Nephron (organoid): ENCODE results near the gene FBXL12.
"Not testable (repeated sequence)": the region's sequence is repeated elsewhere in the genome, so short reads cannot be mapped to it uniquely, and the experiment has no call there.

Experiments
- H3K27ac Mint-ChIP-seq, 3 experiments: 2 replicates each; pipeline ENCODE4 v1.8.0; 2020; ENCODE audit warnings: mixed read lengths in 3 of 3, mild to moderate bottlenecking in 2 of 3, moderate library complexity in 1 of 3
- H3K27me3 Mint-ChIP-seq: 2 replicates; pipeline ENCODE4 v1.8.0; 2021; ENCODE audit warnings: low read depth, mild to moderate bottlenecking, moderate library complexity, mixed read lengths
- H3K36me3 Mint-ChIP-seq: 2 replicates; pipeline ENCODE4 v1.8.0; 2020; ENCODE audit warnings: low read depth, mixed read lengths
- H3K4me1 Mint-ChIP-seq: 2 replicates; pipeline ENCODE4 v1.8.0; 2020; ENCODE audit warnings: mixed read lengths
- H3K4me3 Mint-ChIP-seq, 3 experiments: 2 replicates each; pipeline ENCODE4 v1.8.0; 2020; ENCODE audit warnings: mild to moderate bottlenecking in 3 of 3, mixed read lengths in 3 of 3, moderate library complexity in 2 of 3
- H3K9me3 Mint-ChIP-seq: 2 replicates; pipeline ENCODE4 v1.8.0; 2020; ENCODE audit warnings: mixed read lengths
- CTCF ChIP-seq, 3 experiments: fragments of 200-600 bp; sonication (generic); IDR thresholded peaks; one replicate each; pipeline ENCODE4 v1.5.0; 2021; ENCODE audit warnings: antibody characterized with exemption in 3 of 3; ENCODE audit not compliant: unreplicated experiment in 3 of 3

Gene FBXL12

DNA sequence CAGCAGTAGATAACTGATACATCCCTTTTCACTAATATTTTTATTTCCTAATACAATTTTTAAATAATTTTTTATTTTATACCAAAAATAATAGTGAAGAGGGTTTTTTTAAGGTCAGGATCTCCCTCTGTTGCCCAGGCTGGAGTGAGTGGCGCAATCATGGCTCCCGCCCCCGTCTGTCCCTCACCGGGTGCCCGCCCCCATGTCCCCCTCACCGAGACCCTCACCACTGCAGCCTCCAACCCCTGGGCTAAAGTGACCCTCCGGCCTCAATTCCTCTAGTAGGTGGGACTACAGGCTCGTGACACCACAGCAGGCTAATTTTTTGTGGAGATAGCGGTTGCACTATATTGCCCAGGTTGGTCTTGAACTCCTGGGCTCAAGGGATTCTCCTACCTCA is 32.5 kb downstream of the FBXL12 start:
- peak overlapping the region; percentile 91 to 95 (median 93) for H3K4me3 Mint-ChIP-seq
- peaks cover 44% of the 10 kb centered on the region for H3K4me1 Mint-ChIP-seq
- H3K27me3 Mint-ChIP-seq = no peaks in the 10 kb centered on the region
- no peaks in the 10 kb centered on the region for H3K9me3 Mint-ChIP-seq
- peaks cover 11% of the 10 kb centered on the region for H3K36me3 Mint-ChIP-seq
- TF ChIP-seq CTCF (IDR thresholded peaks at IDR 0.05; ENCODE audit: unreplicated experiment in 3 of 3) = no peak
- H3K27ac Mint-ChIP-seq = peak overlapping the region; percentile 99 to 100 (median 99)

DNA sequence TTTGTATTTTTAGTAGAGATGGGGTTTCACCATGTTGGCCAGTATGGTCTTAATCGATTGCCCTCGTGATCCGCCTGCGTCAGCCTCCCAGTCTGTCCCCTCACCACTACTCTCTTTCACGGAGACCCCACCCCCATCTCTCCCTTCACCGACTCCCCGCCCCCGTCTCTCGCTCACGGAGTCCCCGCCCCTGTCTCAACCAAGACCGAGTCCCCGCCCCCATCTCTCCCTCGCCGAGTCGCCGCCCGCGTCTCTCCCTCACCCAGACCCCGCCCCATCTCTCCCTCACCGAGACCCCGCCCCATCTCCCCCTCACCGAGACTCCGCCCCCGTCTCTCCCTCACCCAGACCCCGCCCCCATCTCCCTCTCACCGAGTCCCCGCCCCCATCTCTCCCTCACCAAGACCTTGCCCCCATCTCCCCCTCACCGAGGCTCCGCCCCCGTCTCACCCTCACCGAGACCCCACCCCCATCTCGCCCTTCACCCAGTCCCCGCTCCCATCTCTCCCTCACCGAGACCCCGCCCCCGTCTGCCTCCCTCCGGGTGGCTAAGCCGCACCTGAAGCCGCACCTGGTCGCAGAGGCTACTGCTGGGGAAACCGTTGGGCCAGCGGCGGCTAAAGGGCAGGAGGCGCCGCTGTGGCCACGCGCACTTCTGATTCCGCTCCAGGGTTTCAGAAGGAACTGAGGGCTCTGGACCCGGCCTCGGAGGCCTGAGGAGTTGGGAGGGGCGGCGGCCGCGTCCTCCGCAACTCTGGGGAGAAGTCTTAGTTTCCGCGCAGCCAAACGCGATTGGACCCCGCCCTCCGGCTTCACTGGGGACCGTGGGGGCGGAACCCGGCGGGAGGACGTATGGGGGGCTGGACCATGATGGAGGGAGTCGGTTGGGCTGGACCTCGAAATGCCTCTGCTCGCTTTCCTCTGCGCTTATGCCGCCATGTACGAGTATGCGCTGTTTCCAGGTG is 33.2 kb downstream of the FBXL12 start:
- peaks cover 18% of the 10 kb centered on the region for H3K36me3 Mint-ChIP-seq
- peak overlapping the region; percentile 91 to 95 (median 93) for H3K4me3 Mint-ChIP-seq
- peaks cover 40% of the 10 kb centered on the region for H3K4me1 Mint-ChIP-seq
- H3K27ac Mint-ChIP-seq = peak overlapping the region; percentile 99 to 100 (median 99)
- TF ChIP-seq CTCF (IDR thresholded peaks at IDR 0.05; ENCODE audit: unreplicated experiment in 3 of 3) = no peak
- no peaks in the 10 kb centered on the region for H3K9me3 Mint-ChIP-seq
- no peaks in the 10 kb centered on the region for H3K27me3 Mint-ChIP-seq

GRCh38 chr19:9784163-9784496 is 34.7 kb downstream of the FBXL12 start:
- peak overlapping the region; percentile 99 to 100 (median 99) for H3K27ac Mint-ChIP-seq
- not testable (repeated sequence) for H3K9me3 Mint-ChIP-seq, H3K27me3 Mint-ChIP-seq
- peaks cover 27% of the 10 kb centered on the region for H3K4me1 Mint-ChIP-seq
- H3K36me3 Mint-ChIP-seq = peaks cover 19% of the 10 kb centered on the region
- peak overlapping the region; percentile 91 to 95 (median 93) for H3K4me3 Mint-ChIP-seq

- Mint-ChIP-seq H3K36me3 (peaks cover 30% of the 10 kb centered on the region), H3K9me3 (peaks cover 7% of the 10 kb centered on the region), H3K4me1 (peaks cover 21% of the 10 kb centered on the region), H3K4me3 (no peak overlapping the region), H3K27ac (peak overlapping the region in 2 of 3 experiments; percentile 43 to 76), H3K27me3 (no peaks in the 10 kb centered on the region)
- no peak for TF ChIP-seq CTCF (IDR thresholded peaks at IDR 0.05; ENCODE audit: unreplicated experiment in 3 of 3)
These were observed 36.5 kb downstream of the FBXL12 start for GRCh38 chr19:9782338-9782737.

- peaks cover 20% of the 10 kb centered on the region for H3K9me3 Mint-ChIP-seq
- H3K4me1 Mint-ChIP-seq = peaks cover 5% of the 10 kb centered on the region
- no peaks in the 10 kb centered on the region for H3K27me3 Mint-ChIP-seq
- no peak for TF ChIP-seq CTCF (IDR thresholded peaks at IDR 0.05; ENCODE audit: unreplicated experiment in 3 of 3)
- peak within 1 kb of the TSS; percentile 92 to 94 (median 93) for H3K4me3 Mint-ChIP-seq
- H3K27ac Mint-ChIP-seq = peak within 1 kb of the TSS; percentile 96 to 100 (median 99)
- H3K36me3 Mint-ChIP-seq = peaks cover 58% of the 10 kb centered on the region
These were observed 50.4 kb downstream of the FBXL12 start, which contains the start of gene ZNF846 for GRCh38 chr19:9768175-9769112. TSS of gene ZNF846 (minus strand) at chr19:9768738. CDS start at chr19:9764950, 3,788 bp downstream.
